GF-D8 (cell line): Measurements from ENCODE around the gene POLR1E.

ENCODE experiments used
- DNase-seq: peaks from one replicate; lab custom pipeline; 2025; lab: John Stamatoyannopoulos, UW

Gene POLR1E

DNA sequence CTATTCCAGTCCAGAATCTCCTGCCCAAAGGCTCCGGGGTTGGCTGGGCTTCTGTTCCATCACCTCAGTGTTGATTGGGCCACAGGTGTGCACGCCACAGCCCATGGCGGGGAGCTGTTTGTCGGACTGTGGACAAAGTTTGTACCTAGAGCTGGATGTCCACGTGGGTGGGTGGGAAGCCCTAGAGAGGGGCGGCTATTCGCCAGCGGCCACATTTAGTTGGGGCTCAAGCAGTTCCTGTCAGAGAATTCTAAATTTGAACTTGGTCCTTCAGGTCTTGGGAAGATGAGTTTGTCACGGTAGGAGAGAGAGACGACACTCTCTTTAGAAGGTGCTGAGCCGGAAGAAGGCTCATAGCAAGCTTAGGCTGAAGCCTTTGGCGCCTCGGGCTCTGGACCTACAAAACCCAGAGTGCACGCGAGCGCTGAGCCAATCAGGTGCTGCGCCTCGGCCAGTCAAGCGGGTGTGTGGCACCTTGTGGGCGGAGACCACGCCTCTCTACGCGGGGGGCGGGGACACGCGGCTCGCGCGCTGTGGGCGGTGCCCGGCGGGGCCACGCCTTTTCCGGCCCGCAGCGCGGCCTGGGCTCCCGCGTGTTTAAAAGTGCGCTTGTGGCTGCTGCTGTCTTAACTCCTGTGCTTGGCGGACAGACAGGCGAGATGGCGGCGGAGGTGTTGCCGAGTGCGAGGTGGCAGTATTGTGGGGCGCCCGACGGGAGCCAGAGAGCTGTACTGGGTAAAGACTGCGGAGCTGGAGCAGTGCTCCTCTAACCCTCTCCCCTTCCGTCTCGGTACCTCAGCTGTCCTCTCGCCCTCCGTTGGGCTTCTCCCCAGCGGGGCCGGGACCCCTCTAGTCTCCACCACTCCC lies at the start of gene POLR1E:
Gene POLR1E (plus strand): TSS at position 560 of the 867 bp plus-strand sequence. CDS start 100 bp downstream, at position 660.
- peak; percentile 89 for DNase-seq

DNA sequence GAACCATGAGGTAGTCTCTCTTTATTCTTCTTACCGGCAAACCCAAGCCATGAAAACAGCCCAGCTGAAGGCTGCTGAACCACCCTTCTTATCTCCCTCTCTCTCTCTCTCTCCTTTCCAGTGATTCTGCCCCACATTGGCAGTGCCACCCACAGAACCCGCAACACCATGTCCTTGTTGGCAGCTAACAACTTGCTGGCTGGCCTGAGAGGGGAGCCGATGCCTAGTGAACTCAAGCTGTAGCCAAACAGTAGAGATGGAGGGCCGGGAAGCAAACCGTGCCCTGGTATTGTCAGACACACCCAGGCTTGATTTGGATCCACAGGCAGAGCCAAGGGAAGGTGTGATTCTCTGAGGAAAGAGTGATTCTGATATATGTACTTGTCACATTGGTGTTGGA lies 49.2 kb upstream of the POLR1E start:
- DNase-seq: no peak

GRCh38 chr9:37437010-37437409 lies 48.7 kb upstream of the POLR1E start:
- no peak for DNase-seq

- DNase-seq: no peak
These were observed 48.1 kb upstream of the POLR1E start for GRCh38 chr9:37437621-37438020.

DNA sequence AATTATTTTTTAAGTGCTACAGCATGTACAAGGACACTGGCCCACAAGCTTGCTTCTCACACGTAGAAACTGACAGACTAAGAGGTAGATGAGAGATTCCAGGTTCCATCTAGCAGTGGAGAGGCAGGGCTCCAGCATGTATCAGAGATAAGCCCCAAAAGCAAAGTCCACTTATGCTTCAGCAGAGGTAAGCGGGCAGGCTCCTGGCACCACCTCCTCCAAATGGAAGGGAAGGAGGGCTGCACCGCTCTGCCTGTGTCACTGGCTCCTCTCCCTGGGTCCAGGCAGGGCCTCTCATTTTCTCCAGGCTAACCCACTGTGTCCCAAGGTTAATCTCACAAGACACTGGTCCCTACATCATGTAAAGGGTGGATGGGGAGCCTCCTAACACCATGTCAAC lies 47.4 kb upstream of the POLR1E start:
- no peak for DNase-seq

DNA sequence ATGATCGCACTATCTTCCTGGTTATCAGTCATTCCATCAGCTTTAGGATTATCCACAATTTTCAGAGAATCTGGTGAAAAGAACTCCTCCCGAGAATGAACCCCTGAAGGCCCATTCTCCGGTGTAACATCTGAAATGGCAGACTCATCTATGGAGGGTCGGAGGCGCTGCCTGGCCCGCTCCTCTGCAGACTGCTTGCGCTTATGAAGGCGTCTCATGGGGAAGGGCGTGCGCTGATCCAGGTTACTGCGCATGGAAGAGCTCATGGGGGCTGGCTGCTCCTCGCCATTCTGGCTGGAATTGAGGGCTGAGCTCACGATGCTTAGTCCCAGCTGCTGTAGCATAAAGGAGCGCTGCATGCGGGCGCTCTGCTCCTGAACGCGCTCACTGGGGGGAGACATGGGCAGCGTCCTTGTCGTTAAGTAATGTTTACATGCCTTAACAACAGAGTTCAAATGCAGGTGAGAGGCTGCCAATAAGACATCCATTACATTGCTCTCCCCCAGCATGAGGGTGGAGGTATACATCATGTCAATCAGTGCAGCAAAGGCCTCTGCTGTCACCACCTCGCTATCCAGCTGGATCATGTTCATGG lies 43.9 kb upstream of the POLR1E start:
- DNase-seq: no peak

- DNase-seq: no peak
These were observed 43.2 kb upstream of the POLR1E start for GRCh38 chr9:37442556-37442955.

DNA sequence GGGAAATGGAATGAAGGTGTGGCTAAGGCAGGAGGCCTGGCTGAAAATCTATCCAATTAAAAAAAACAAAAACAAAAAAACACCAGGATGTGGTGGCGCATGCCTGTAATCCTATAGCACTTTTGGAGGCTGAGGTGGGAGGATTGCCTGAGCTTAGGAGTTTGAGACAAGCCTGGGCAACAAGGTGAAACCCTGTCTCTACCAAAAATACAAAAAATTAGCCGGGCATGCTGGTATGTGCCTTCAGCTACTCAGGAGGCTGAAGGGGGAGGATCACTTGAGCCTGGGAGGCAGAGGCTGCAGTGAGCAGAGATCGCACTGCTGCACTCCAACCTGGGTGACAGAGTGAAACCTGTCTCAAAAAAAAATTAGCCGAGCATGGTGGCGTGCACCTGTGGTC lies 42.2 kb upstream of the POLR1E start:
- DNase-seq: no peak

DNA sequence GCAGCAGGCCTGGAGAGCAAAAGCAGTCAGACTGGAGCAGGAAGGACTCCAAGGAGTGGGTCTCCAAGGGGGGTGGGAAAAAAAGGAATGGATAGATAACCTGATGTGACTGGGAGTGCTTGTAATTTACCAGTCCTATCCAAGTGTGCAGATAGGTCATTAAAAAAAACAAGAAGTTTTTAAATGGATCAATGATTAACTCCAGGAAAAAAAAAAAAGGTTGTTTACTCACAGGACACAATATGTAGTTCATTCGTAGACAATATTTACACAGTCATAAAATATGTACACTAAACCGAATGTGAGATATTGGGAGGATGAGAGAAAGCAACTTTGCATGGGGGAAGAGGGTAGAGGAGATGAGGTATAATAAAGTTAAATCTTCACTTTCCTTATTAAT lies 40.9 kb upstream of the POLR1E start:
- no peak for DNase-seq

DNA sequence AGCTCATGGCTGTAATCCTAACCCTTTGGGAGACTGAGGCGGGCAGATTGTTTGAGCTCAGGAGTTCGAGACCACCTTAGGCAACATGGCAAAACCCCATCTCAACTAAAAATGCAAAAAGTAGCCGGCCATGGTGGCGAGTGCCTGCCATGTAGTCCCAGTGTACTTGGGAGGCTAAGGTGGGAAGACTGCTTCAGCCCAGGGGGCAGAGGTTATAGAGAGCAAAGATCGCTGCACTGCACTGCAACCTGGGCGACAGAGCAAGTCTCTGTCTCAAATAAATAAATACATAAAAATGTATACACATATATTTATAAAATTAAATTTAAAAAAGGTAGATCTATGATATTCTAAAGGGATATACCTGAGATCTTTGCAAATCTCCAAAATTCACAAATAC lies 39.9 kb upstream of the POLR1E start:
- no peak for DNase-seq

GRCh38 chr9:37446401-37446800 lies 39.3 kb upstream of the POLR1E start:
- no peak for DNase-seq

DNA sequence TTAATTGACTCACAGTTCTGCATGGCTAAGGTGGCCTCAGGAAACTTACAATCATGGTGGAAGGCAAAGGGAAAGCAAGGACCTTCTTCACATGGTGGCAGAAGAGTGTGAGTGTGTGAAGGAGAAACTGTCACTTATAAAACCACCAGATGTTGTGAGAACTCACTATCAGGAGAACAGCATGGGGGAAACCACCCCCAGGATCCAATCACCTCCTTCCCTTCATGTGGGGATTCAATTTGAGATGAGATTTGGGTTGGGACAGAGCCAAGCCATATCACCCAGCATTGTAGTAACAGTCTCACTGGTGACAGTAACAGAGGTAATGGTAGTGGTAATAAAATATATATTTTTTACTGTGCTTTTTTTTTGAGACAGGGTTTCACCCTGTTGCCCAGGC lies 38.6 kb upstream of the POLR1E start:
- no peak for DNase-seq

DNA sequence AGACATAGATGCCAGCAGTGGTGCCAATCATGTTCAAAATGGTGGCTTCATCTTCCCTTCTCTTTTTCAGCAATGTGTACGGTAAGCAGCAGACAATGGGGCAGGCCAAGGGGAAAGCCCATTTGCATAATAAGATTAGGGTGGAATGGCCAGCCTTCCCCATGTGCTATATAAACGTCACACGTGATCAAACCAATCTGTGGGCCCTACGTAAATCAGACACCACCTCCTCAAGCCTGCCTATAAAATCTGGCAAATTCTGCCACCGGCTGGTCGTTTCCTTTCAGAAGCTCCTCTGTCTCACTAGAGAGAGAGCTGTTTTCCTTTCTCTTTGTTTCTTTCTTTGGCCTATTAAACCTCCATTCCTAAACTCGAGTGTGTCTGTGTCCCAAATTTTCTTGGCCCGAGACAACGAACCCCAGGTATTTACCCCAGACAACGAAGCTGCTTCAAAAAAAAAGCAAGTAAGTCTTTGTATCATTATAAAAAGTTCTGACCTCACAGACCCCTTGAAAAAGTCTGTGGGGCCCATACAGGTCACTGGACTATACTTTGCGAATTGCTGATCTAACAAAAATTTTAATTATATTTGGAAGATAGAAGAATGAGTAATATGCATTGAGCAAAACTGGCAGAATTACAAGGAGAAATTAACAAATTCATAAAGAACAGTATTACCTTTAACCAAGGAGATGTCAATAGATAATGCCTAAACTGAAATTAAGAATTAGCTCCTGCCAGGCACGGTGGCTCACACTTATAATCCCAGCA lies 35.7 kb upstream of the POLR1E start:
- no peak for DNase-seq

DNA sequence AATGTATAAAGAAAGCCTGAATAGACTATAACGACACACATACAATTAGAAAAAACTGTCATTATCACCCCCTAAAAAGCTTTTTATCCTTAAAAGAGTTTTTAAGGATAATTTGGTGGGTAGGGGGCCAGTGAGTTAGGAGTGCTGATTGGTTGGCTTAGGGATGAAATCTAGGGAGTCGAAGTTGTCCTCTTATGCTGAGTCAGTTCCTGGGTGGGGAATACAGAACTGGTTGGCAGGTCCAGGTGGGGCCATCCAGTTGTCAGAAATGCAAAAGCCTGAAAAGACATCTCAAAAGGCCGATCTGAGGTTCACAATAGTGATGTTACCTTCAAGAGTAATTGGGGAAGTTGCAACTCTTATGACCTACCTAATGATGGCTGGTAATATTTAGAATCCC lies 34.1 kb upstream of the POLR1E start:
- DNase-seq: no peak

GRCh38 chr9:37452611-37453010 lies 33.1 kb upstream of the POLR1E start:
- no peak for DNase-seq

GRCh38 chr9:37453827-37454226 lies 31.9 kb upstream of the POLR1E start:
- DNase-seq: no peak

DNA sequence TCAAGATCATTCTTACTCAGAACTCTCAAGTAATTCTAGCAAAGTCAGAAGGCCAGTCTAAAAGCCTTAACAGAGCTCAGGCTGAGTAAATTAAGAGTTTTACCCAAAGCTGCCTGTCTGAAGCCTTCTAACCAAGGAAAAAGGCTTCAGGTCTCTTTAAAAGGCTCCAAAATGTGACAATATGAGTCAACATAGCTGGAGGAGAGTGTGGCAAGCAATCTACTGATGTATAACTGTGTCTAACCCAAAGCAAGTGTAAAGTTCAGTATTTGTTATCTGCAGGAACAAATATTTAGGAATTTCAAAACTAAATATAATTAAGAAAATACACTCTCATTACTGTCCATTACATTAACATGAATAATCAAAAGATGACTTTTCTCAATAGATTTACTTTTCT lies 31.5 kb upstream of the POLR1E start:
- DNase-seq: no peak

DNA sequence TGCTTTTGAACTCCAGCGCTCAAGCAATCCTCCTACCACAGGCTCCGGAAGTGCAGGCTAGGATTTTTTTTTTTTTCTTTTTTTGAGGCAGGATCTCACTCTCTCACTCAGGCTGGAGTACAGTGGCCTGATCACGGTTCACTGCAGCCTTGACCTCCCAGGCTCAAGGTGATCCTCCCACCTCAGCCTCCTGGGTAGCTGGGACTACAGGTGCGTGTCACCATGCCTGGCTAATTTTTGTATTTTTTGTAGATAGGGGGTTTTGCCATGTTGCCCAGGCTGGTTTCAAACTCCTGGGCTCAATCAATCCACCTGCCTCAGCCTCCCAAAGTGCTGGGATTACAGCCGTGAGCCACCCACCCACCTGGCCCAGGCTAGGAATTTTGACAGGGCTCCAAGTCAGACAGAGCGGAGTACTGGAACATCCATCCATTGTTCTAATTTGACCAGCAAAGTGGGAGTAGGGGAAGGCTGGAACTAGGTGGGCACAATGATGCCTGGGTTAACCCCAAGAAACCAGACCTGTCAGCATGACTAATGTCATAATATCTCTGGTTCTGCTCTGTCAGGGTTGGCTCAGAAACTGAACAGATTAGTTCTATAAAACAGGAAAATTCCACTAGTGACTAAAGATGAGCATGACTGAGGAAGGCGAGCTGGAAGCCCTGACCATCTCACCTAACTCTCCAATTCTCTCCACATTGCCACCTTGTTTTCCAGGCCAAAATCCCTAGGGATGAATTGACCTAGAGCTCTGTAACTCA lies 29.7 kb upstream of the POLR1E start:
- no peak for DNase-seq

DNA sequence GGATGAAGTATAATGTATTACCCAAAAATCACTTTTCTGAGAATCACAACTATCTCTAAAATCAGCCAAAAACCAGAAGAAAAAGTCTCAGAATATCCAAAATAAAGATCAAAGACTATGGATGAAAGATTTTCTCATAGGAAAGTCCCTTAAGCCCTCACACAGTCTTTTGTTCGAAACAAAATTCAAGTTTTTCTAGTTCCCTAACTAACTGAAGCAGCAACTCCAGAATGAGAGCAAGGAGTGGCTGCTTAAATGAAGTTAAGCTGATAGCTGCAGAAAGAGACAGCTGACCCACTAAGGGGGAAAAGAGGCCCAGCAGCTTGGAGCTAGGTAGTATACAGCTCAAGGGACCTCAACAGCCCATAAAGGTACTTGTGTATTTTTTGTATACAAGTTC lies 28.9 kb upstream of the POLR1E start:
- no peak for DNase-seq

GRCh38 chr9:37464006-37464405 lies 21.7 kb upstream of the POLR1E start:
- no peak for DNase-seq

DNA sequence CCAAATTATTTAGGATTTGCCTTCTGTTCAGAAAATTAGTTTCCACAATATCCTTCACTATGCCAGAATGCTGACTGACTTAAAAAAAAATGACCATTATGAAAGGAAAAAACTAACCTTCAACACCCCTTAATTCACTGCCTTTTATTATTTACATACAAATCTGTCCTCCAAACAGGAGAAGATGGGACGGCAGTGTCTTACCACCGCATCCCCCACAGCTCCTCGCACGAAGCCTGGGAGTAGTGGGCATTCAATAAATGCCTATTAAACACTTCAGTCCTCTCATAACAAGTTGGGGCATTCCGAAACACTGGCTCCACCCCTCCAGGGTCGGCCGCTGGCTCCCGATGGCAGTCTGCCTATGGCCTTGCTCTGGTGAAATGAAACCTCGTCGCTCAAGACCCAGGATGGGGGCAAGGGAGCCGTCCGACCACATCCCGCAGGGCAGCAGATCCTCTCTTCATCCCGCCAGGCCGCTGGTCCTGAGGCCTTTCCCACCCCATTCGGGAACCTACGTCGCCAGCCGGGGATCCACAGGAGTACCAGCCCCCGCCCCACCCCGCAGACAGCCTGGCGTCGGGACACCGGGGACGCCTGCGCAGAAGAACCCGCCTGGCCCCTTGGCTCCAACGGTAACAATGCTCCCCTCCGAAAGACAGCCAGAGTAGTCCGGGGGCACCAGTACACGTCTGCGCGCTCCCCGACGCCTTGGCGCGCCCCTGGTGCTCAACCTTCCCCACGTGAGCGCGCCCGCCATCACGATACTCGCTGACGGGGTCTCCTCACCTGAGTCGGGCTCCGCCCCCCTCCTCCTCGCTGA lies 21.1 kb upstream of the POLR1E start:
- peak; percentile 23 for DNase-seq
